BE2C (cell line): ENCODE data around the gene HOXC10.

Source experiments
- DNase-seq: peaks from one replicate; pipeline ENCODE4 v3.0.0-alpha.2; 2020
- H3K27me3 ChIP-seq: fragments of 250-450 bp; sonication (Bioruptor Pico); 2 replicates; pipeline ENCODE4 v1.5.1; 2020; ENCODE audit warnings: mild to moderate bottlenecking
- H3K36me3 ChIP-seq: fragments of 250-450 bp; sonication (Bioruptor Pico); 2 replicates; pipeline ENCODE4 v1.5.1; 2020; ENCODE audit warnings: mild to moderate bottlenecking
- H3K4me1 ChIP-seq: fragments of 250-450 bp; sonication (Bioruptor Pico); 2 replicates; pipeline ENCODE4 v1.5.1; 2020
- H3K4me3 ChIP-seq: 2 replicates; pipeline ENCODE4 v1.5.1; 2011; ENCODE audit warnings: low read depth, low read length
- H3K9me3 ChIP-seq: fragments of 250-450 bp; sonication (Bioruptor Pico); 2 replicates; pipeline ENCODE4 v1.5.1; 2020
- TF ChIP-seq, protein P1 (sequence below): IDR thresholded peaks from 2 replicates; pipeline ENCODE4 v1.5.1; 2012; ENCODE audit warnings: mild to moderate bottlenecking, low read depth, low read length

Gene HOXC10

DNA sequence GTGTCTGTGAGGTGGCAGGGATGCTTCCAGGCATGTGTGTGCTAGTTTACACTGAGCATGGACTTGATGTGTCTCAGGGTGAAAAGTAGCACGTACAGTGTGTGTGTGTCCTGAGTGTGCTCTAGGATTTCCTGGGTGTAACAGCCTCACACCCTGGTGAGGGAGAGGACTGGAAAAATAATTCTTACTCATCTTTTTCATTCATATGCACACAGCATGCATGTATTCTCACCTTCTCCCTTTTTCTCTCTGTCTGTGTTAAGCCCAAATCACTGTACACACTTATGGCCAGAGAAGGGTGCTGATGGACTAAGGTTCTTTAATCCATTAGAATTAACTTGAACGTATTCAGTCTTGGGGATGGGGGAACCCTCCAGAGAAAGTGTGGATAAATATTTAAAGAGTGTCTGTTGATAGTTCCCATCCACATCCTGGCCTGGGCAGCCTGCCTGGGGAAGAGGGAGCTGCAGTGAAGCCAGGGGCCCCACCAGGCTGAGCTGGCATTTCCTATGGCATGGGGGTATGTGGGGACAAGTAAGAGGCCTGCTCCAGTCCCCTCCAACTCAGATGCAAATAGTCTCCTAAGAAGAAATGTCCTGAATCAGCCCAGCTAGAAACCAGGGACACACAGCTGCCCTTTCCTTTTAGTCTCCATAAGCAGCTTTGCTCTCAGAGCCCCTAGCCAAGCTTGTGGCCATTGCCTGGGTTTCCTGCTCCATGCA is 22.8 kb downstream of the HOXC10 start:
- Histone ChIP-seq H3K27me3 (no peaks in the 10 kb centered on the region), H3K4me3 (peak overlapping the region; percentile 96; the same call in 1 of the 2 replicates), H3K36me3 (no peaks in the 10 kb centered on the region), H3K4me1 (peaks cover 21% of the 10 kb centered on the region), H3K9me3 (no peaks in the 10 kb centered on the region)
- TF ChIP-seq, protein P1, sequence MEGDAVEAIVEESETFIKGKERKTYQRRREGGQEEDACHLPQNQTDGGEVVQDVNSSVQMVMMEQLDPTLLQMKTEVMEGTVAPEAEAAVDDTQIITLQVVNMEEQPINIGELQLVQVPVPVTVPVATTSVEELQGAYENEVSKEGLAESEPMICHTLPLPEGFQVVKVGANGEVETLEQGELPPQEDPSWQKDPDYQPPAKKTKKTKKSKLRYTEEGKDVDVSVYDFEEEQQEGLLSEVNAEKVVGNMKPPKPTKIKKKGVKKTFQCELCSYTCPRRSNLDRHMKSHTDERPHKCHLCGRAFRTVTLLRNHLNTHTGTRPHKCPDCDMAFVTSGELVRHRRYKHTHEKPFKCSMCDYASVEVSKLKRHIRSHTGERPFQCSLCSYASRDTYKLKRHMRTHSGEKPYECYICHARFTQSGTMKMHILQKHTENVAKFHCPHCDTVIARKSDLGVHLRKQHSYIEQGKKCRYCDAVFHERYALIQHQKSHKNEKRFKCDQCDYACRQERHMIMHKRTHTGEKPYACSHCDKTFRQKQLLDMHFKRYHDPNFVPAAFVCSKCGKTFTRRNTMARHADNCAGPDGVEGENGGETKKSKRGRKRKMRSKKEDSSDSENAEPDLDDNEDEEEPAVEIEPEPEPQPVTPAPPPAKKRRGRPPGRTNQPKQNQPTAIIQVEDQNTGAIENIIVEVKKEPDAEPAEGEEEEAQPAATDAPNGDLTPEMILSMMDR: no peak
- DNase-seq: no peak

DNA sequence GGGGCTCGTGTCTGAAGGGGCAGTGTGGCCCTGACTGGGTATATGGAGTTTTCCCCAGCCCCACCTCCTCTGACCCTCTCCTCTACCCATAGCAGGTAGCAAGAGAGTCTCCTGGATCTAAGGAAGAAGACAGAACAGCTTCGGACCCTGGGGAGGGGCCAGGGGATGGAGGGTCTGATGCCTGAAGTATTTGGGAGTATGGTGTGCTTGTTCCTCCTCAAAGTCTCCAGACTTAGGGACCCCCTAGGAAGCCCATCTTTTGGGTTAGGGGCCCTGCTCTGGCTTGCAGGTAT is 23.3 kb downstream of the HOXC10 start:
- H3K27me3 ChIP-seq: no peaks in the 10 kb centered on the region
- no peak for DNase-seq
- H3K36me3 ChIP-seq: no peaks in the 10 kb centered on the region
- peak overlapping the region; percentile 96 for H3K4me3 ChIP-seq
- no peaks in the 10 kb centered on the region for H3K9me3 ChIP-seq
- TF ChIP-seq, protein P1: no peak
- peaks cover 25% of the 10 kb centered on the region for H3K4me1 ChIP-seq

DNA sequence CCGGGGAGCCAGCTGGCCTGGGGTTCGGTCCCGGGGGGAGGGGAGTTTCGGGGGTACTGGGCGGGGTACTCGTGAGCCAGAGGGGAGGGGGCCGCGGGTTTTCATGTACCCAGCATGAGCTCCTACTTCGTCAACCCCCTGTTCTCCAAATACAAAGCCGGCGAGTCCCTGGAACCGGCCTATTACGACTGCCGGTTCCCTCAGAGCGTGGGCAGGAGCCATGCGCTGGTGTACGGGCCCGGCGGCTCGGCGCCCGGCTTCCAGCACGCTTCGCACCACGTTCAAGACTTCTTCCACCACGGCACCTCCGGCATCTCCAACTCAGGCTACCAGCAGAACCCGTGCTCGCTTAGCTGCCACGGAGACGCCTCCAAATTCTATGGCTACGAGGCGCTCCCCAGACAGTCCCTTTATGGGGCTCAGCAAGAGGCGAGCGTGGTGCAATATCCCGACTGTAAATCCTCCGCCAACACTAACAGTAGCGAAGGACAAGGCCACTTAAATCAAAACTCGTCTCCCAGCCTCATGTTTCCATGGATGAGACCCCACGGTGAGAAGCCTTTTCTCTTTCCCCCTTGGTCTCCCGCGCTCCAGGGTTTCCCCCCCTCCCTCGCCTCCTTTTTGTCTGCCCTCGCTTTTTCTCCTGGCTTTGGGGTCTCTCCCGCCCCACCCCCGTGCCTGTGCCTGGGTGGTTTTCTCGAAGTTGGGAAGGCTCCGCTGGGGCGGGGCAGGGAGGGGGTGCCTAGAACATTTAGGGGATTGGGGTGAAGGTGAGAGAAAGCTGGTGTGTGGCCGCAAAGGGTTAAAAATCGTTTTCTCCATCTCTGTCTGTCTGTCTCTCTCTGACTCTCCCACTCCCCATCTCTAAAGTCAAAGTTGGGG is 24.5 kb downstream of the HOXC10 start:
- Histone ChIP-seq H3K36me3 (no peaks in the 10 kb centered on the region), H3K4me1 (peaks cover 18% of the 10 kb centered on the region), H3K4me3 (peak overlapping the region; percentile 96), H3K9me3 (no peaks in the 10 kb centered on the region), H3K27me3 (no peaks in the 10 kb centered on the region)
- TF ChIP-seq, protein P1: no peak
- DNase-seq: no peak

DNA sequence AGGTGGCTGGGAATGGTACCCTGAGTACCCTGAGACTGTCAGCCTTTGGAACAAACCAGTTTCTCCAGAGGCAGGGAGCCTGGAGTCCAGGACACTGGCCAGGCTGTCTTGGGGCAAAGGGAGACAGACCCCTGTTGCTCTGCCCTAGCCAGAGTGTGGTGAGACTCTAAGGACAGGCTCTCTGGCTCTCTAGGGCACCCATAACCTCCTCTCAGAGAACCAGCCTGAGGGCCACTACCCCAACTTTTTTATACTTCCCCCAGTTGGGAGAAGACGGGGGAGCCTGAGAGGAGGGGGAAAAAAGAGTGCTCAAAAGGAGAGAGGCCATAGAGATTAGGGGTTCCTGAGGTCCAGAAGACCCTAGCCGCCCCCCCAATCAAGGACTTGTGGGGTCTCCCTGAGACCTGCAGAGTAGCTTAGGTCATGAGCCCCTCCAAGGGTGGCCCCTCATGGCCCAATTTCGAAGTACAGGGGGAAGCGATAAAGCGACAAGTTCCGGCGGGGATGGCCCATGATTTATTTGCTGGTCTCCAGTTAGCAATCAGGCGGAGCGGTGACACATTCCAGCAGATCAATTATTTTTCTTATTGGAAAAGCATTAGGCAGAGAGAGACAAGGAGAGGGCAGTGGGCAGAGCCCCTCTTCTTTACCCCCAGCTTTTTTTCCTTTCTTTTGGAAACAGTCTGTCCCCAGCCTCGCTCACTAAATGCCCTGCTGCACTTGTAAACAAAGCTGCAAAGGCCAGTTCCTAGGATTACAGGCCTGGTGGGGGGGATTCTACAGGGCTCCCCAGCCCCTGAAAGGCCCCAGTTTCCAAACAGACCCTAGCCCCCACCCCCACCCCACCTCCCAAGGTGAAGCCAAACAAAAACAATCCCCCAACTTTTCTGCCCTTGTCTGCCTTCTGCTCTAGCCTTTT is 25.4 kb downstream of the HOXC10 start:
- Histone ChIP-seq H3K27me3 (no peaks in the 10 kb centered on the region), H3K4me3 (peak overlapping the region; percentile 96), H3K4me1 (peaks cover 16% of the 10 kb centered on the region), H3K9me3 (no peaks in the 10 kb centered on the region), H3K36me3 (no peaks in the 10 kb centered on the region)
- TF ChIP-seq, protein P1: no peak
- DNase-seq: no peak

DNA sequence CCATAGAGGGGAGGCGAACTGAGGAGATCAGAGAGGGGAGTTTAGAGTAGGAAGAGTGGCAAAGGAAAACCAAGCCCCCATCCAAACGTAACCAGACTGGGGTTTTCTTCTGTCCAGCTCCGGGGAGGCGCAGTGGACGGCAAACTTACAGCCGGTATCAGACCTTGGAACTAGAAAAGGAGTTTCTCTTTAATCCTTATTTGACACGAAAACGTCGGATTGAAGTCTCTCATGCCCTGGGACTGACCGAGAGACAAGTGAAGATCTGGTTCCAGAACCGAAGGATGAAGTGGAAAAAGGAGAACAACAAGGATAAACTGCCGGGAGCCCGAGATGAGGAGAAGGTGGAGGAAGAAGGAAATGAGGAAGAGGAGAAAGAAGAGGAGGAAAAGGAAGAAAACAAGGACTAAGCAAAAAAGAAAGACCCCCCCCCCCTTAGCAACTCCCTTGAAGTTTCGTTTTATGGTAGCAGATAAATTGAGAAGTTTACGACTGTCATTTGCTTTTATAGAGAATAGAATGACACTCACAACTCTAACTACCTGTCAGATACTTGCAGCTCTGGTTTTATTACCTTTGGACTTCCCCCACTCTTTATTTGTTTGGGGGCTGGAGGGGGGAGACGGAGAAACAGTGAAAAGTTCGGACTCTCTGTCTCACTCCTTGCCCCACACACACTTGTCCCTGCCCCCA is 26.2 kb downstream of the HOXC10 start:
- H3K9me3 ChIP-seq: no peaks in the 10 kb centered on the region
- H3K4me3 ChIP-seq: peak overlapping the region; percentile 96; the same call in 1 of the 2 replicates
- H3K27me3 ChIP-seq: no peaks in the 10 kb centered on the region
- H3K36me3 ChIP-seq: no peaks in the 10 kb centered on the region
- TF ChIP-seq, protein P1: no peak
- no peak for DNase-seq
- H3K4me1 ChIP-seq: peaks cover 19% of the 10 kb centered on the region
